GM12878 (cell line): Measurements from ENCODE around the gene ZSWIM6. TPM values are rescaled to one million over a fixed set of nuclear protein-coding genes. Genes with fewer than 3 reads are reported as not detected.

Experiments used
- ATAC-seq: fragments of 200-7000 bp; cut with Tn5 transposase; 3 replicates; pipeline ENCODE4 v1.9.1; 2020; ENCODE audit warnings: mild to moderate bottlenecking, moderate library complexity
- BruUV-seq: library from RNA; stranded (reverse); fragments of 400-500 nt; replicated peaks from 2 replicates; lab custom pipeline; 2021; lab: Mats Ljungman, UMichigan
- CTCF ChIA-PET: fragments of 300-600 bp; sonication (Branson Sonifier 250); formaldehyde crosslinking; extraction: SDS; loops from one replicate; lab custom pipeline; 2021; ENCODE audit warnings: inconsistent platforms; lab: Yijun Ruan, JAX
- POLR2A ChIA-PET: fragments of 350-600 bp; formaldehyde crosslinking; extraction: SDS; loops from one replicate; lab custom pipeline; 2021; ENCODE audit warnings: inconsistent platforms; lab: Charles Lee
- RAD21 ChIA-PET: fragments of 300-600 bp; sonication (Branson Sonifier 250); formaldehyde crosslinking; loops from one replicate; lab custom pipeline; 2023; ENCODE audit warnings: antibody characterized with exemption; ENCODE audit not compliant: unreplicated experiment; lab: Charles Lee
- SMC1A ChIA-PET: fragments of 300-600 bp; sonication (Branson Sonifier 250); formaldehyde crosslinking; loops from one replicate; lab custom pipeline; 2023; ENCODE audit not compliant: unreplicated experiment, uncharacterized antibody; lab: Charles Lee
- DNase-seq: peaks from one replicate; pipeline ENCODE4 v3.0.0-alpha.2; 2011; ENCODE audit warnings: low read depth, low spot score
- FAIRE-seq: peaks from 3 replicates; lab custom pipeline; 2011; peaks lifted over from hg19 to GRCh38; lab: Jason Lieb, UNC
- H2AFZ ChIP-seq: 2 replicates; pipeline ENCODE4 v1.6.0; 2011; ENCODE audit warnings: low read depth, low read length, control low read depth; ENCODE audit not compliant: control insufficient read depth
- H3K27ac ChIP-seq: 2 replicates; pipeline ENCODE4 v1.5.1; 2011; ENCODE audit warnings: control low read depth; ENCODE audit not compliant: control insufficient read depth, insufficient read depth
- H3K27me3 ChIP-seq, 2 experiments: replicated peaks in 1 of 2; 2 replicates each; pipeline versions ENCODE4 v1.6.0 to v1.6.1; 2011; ENCODE audit warnings: low read length in 1 of 2; ENCODE audit not compliant: control insufficient read depth in 2 of 2, insufficient read depth in 2 of 2
- H3K36me3 ChIP-seq, 2 experiments: 2 replicates each; pipeline ENCODE4 v1.5.1; 2011; ENCODE audit warnings: low read length in 1 of 2; ENCODE audit not compliant: control insufficient read depth in 2 of 2, insufficient read depth in 2 of 2
- H3K4me1 ChIP-seq: 2 replicates; pipeline ENCODE4 v1.6.1; 2011; ENCODE audit warnings: mild to moderate bottlenecking, low read length, moderate library complexity, mixed read lengths; ENCODE audit not compliant: control insufficient read depth, insufficient read depth
- H3K4me2 ChIP-seq: 2 replicates; pipeline ENCODE4 v1.6.0; 2011; ENCODE audit warnings: control low read depth; ENCODE audit not compliant: control insufficient read depth, insufficient read depth
- H3K4me3 ChIP-seq: fragments of 200-600 bp; sonication (generic); 2 replicates; pipeline ENCODE4 v1.5.1; 2016
- H3K79me2 ChIP-seq: 2 replicates; pipeline ENCODE4 v1.6.0; 2011; ENCODE audit warnings: low read length; ENCODE audit not compliant: control insufficient read depth, insufficient read depth
- H3K9ac ChIP-seq: 2 replicates; pipeline ENCODE4 v1.8.0; 2011; ENCODE audit warnings: low read length, control low read depth, mixed read lengths; ENCODE audit not compliant: control insufficient read depth, insufficient read depth
- H3K9me3 ChIP-seq: replicated peaks from 3 replicates; pipeline ENCODE4 v1.5.1; 2011; ENCODE audit warnings: mild to moderate bottlenecking, low read length; ENCODE audit not compliant: control insufficient read depth, insufficient read depth
- H4K20me1 ChIP-seq: 2 replicates; pipeline ENCODE4 v1.6.0; 2011; ENCODE audit not compliant: control insufficient read depth, insufficient read depth
- CBX3 ChIP-seq: fragments of 200-600 bp; sonication (generic); IDR thresholded peaks from 2 replicates; pipeline ENCODE4 v1.6.1; 2016; ENCODE audit warnings: low read depth, borderline replicate concordance
- CREM ChIP-seq: IDR thresholded peaks from 2 replicates; pipeline ENCODE4 v1.6.1; 2014; ENCODE audit warnings: antibody characterized with exemption, low read depth
- FOXM1 ChIP-seq: IDR thresholded peaks from 2 replicates; pipeline ENCODE4 v1.6.1; 2012; ENCODE audit warnings: low read depth, mild to moderate bottlenecking, inconsistent platforms, low read length, moderate library complexity
- GABPA ChIP-seq: IDR thresholded peaks from 2 replicates; pipeline ENCODE4 v1.6.1; 2014; ENCODE audit warnings: antibody characterized with exemption, low read depth, mild to moderate bottlenecking, inconsistent platforms
- GATAD2B ChIP-seq: fragments of 450-650 bp; conservative IDR thresholded peaks from 2 replicates; pipeline ENCODE4 v1.6.1; 2017; ENCODE audit warnings: low read depth, mild to moderate bottlenecking, moderate library complexity
- HCFC1 ChIP-seq: fragments of 150-350 bp; IDR thresholded peaks from 2 replicates; pipeline ENCODE4 v1.6.1; 2014; ENCODE audit warnings: low read length
- IRF3 ChIP-seq: fragments of 450-650 bp; IDR thresholded peaks from 2 replicates; pipeline ENCODE4 v1.6.1; 2014; ENCODE audit warnings: mild to moderate bottlenecking
- JUNB ChIP-seq: IDR thresholded peaks from 2 replicates; pipeline ENCODE4 v1.6.1; 2016; ENCODE audit warnings: antibody characterized with exemption, mild to moderate bottlenecking
- NR2C2 ChIP-seq: IDR thresholded peaks from 2 replicates; pipeline ENCODE4 v1.6.1; 2011; ENCODE audit warnings: borderline replicate concordance, low read depth; ENCODE audit not compliant: control insufficient read depth, insufficient read length
- SUZ12 ChIP-seq: fragments of 200-600 bp; sonication (generic); IDR thresholded peaks from one replicate; pipeline ENCODE4 v1.6.1; 2018; ENCODE audit warnings: antibody characterized with exemption, mild to moderate bottlenecking; ENCODE audit not compliant: unreplicated experiment
- TARDBP ChIP-seq: IDR thresholded peaks from 2 replicates; pipeline ENCODE4 v1.6.1; 2016; ENCODE audit warnings: borderline replicate concordance
- ZNF217 ChIP-seq: fragments of 450-650 bp; IDR thresholded peaks from 2 replicates; pipeline ENCODE4 v1.6.1; 2017; ENCODE audit warnings: antibody characterized with exemption, mild to moderate bottlenecking
- ZNF622 ChIP-seq: fragments of 450-650 bp; IDR thresholded peaks from 2 replicates; pipeline ENCODE4 v1.6.1; 2017; ENCODE audit warnings: mild to moderate bottlenecking, inconsistent platforms
- WGBS: methylation state at CpG from one replicate; pipeline ENCODE4 v1.1.6; 2016; ENCODE audit warnings: low lambda C conversion rate; ENCODE audit not compliant: insufficient replicate concordance, insufficient coverage; ENCODE audit errors: missing lambda C conversion rate; 5-methylcytosine and 5-hydroxymethylcytosine counted together
- in situ Hi-C: fragments of 300-500 bp; cut with MboI; formaldehyde crosslinking; loops from 9 replicates; pipeline ENCODE4 v1.14.3; 2018; ENCODE audit warnings: mixed read lengths
- intact Hi-C: fragments of 100-400 bp; cut with micrococcal nuclease; formaldehyde crosslinking; loops from one replicate; pipeline ENCODE4 v1.14.2; 2022; ENCODE audit not compliant: unreplicated experiment
- polyA plus RNA-seq, 11 experiments: library from polyadenylated mRNA; depleted of rRNA in 4 of 11; unstranded in 6 of 11; stranded (reverse) in 5 of 11; fragments of >200 nt; fragmentation: Nextera tagmentation in 4 of 11; fragmentation: Illumina TruSeq in 1 of 11; extraction: Ambion mirVana in 4 of 11; extraction: Trizol in 1 of 11; gene quantifications; 1 replicate in 1 of 11; 2 replicates in 10 of 11; pipeline versions ENCODE4 v1.2.1 to v1.2.3, GENCODE V29; 2011 to 2016; ENCODE audit warnings: inconsistent platforms in 2 of 11, missing spikeins in 2 of 11, low read depth in 1 of 11
- total RNA-seq, 4 experiments: library from RNA; depleted of rRNA in 3 of 4; stranded (reverse); fragments of >200 nt in 3 of 4; fragmentation: Illumina TruSeq in 1 of 4; extraction: Trizol in 1 of 4; gene quantifications; 2 replicates each; pipeline versions ENCODE4 v1.2.1 to v1.2.3, GENCODE V29; 2013 to 2021
- TF ChIP-seq, protein P1 (sequence below): fragments of 450-650 bp; IDR thresholded peaks from 2 replicates; pipeline ENCODE4 v1.6.1; 2018; ENCODE audit warnings: borderline replicate concordance, mild to moderate bottlenecking; ENCODE audit not compliant: partially characterized antibody
- TF ChIP-seq, protein P2 (sequence below): fragments of 450-650 bp; formaldehyde crosslinking; IDR thresholded peaks from 2 replicates; pipeline ENCODE4 v1.4.0; 2020; ENCODE audit warnings: mild to moderate bottlenecking, moderate library complexity

Gene ZSWIM6
- total and polyA plus RNA-seq, 10 of the 15 experiments (the other 5 are each of a cell fraction or from before 2014, with no cell fraction given), result 0.53 to 6.2 (median 3.4) TPM

GRCh38 chr5:61576556-61576955, 244.5 kb downstream of the ZSWIM6 start (continued):
- no peak for TF ChIP-seq NR2C2
- TF ChIP-seq, protein P1, sequence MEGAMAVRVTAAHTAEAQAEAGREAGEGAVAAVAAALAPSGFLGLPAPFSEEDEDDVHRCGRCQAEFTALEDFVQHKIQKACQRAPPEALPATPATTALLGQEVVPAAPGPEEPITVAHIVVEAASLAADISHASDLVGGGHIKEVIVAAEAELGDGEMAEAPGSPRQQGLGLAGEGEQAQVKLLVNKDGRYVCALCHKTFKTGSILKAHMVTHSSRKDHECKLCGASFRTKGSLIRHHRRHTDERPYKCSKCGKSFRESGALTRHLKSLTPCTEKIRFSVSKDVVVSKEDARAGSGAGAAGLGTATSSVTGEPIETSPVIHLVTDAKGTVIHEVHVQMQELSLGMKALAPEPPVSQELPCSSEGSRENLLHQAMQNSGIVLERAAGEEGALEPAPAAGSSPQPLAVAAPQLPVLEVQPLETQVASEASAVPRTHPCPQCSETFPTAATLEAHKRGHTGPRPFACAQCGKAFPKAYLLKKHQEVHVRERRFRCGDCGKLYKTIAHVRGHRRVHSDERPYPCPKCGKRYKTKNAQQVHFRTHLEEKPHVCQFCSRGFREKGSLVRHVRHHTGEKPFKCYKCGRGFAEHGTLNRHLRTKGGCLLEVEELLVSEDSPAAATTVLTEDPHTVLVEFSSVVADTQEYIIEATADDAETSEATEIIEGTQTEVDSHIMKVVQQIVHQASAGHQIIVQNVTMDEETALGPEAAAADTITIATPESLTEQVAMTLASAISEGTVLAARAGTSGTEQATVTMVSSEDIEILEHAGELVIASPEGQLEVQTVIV, result no peak
- no peak for TF ChIP-seq FOXM1

DNA sequence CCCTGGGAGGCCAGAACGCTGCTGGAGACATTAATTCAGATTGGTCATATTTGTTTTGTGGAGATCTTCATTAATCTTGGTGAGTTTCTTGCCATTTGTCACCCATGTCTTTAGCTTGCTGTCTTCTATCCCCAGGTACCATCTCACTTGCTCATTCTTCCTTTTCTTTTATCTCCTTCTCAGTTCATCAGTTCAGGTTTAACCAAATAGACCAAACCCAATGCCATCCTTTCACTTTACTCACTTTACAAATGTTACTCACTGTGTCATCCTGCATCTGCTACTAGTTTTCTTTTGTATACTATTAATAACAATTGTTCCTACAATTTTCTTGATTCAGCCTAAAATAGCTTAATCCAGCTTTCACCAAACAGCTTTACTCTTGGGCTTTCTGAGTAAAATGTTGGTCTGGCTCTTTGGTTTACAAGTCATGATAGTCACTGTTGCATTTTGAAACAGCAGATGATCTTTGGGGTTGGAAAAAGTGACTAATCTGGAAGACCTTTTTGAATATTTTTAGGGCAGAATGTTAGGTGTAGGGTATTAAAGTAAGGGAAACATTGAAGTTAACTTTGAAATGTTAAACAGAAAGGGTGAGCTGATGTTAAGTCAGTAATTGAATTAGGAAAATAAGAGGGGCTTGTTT, 246.9 kb downstream of the ZSWIM6 start:
- Histone ChIP-seq H4K20me1 (no peaks in the 10 kb centered on the region), H3K79me2 (no peaks in the 10 kb centered on the region), H3K27ac (no peak overlapping the region), H3K27me3 (no peaks in the 10 kb centered on the region), H3K36me3 (no peaks in the 10 kb centered on the region), H3K4me1 (no peaks in the 10 kb centered on the region), H3K9ac (no peak overlapping the region)
- no peak for ATAC-seq
- in situ Hi-C loops, result no loop called here
- POLR2A ChIA-PET, result no interaction called here
- no TSS peak for BruUV-seq
- intact Hi-C loops, result no loop called here
- RAD21 ChIA-PET, result no interaction called here
- CTCF ChIA-PET, result interaction anchor here (0.6 kb wide), 1 partner anchor 244 kb away, joined by 3 read pairs; no protein-coding TSS in a partner anchor
- WGBS, result 0% methylated on average over 1 of the region's 1 CpG
- SMC1A ChIA-PET, result interaction anchor here (1.1 kb wide), 1 partner anchor 43 kb away, joined by 3 read pairs; no protein-coding TSS in a partner anchor
- no peak for FAIRE-seq
- no peak for TF ChIP-seq JUNB
- TF ChIP-seq SUZ12, result no peak
- no peak for TF ChIP-seq ZNF622
- no peak for TF ChIP-seq HCFC1
- TF ChIP-seq GABPA, result no peak
- TF ChIP-seq CREM, result no peak
- no peak for TF ChIP-seq GATAD2B
- TF ChIP-seq, protein P2, sequence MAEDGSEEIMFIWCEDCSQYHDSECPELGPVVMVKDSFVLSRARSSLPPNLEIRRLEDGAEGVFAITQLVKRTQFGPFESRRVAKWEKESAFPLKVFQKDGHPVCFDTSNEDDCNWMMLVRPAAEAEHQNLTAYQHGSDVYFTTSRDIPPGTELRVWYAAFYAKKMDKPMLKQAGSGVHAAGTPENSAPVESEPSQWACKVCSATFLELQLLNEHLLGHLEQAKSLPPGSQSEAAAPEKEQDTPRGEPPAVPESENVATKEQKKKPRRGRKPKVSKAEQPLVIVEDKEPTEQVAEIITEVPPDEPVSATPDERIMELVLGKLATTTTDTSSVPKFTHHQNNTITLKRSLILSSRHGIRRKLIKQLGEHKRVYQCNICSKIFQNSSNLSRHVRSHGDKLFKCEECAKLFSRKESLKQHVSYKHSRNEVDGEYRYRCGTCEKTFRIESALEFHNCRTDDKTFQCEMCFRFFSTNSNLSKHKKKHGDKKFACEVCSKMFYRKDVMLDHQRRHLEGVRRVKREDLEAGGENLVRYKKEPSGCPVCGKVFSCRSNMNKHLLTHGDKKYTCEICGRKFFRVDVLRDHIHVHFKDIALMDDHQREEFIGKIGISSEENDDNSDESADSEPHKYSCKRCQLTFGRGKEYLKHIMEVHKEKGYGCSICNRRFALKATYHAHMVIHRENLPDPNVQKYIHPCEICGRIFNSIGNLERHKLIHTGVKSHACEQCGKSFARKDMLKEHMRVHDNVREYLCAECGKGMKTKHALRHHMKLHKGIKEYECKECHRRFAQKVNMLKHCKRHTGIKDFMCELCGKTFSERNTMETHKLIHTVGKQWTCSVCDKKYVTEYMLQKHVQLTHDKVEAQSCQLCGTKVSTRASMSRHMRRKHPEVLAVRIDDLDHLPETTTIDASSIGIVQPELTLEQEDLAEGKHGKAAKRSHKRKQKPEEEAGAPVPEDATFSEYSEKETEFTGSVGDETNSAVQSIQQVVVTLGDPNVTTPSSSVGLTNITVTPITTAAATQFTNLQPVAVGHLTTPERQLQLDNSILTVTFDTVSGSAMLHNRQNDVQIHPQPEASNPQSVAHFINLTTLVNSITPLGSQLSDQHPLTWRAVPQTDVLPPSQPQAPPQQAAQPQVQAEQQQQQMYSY (CRISPR knock-in tag), result no peak
- no peak for TF ChIP-seq TARDBP
- TF ChIP-seq IRF3, result no peak
- no peak for TF ChIP-seq CBX3
- no peak for TF ChIP-seq ZNF217
- TF ChIP-seq, all 136 proteins: peak for 0
- no peak overlapping the region for H3K4me3 ChIP-seq
- no peaks in the 10 kb centered on the region; the same call in 2 of the 3 replicates for H3K9me3 ChIP-seq
- no peak overlapping the region for H3K4me2 ChIP-seq
- no peak overlapping the region for H2AFZ ChIP-seq
- no peak for DNase-seq
